ENCODE data around the gene C2orf76. TPM values are rescaled to one million over a fixed set of nuclear protein-coding genes. Genes with fewer than 3 reads are reported as not detected.
"Not testable (repeated sequence)": the region's sequence is repeated elsewhere in the genome, so short reads cannot be mapped to it uniquely, and the experiment has no call there.

Gene C2orf76
- total RNA-seq, 1 donor from 2014 or later = 12.2 TPM

DNA sequence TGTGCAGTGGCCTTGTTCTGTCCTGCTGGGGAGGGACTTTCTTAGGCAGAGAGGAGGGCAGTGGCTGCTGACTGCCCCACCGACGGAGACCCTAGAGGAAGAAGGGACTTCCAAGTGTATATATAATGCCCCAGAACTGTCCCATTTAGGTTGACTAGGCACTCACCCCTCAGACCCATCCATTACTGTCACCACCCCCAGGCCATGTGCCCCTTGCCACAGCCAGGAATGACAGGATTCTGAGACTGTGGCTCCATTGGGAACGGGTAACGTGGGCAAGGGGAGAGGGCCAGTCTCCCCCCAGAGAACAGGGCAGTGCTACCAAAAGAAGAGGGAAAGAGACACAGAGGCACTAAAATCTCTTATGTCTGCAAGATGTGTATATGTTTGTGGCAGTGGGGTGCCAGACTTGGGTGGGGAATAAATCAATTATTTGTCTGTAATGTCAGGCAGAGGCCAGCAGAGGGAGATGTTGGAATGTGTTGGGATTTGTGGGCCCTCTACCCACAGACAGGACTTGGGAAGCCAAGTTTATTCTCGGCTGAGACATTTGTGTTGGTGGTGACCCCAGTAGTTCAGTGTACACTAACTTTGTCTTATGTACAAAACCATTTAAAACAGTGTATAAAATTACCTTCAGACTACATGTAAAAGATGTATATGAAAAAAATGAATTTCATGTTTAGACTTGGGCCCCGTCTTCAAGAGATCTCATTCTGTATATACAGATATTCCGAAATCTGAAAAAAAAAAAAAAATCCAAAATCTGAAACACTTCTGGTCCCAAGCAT, 41.0 kb upstream of the C2orf76 start:
- TF ChIP-seq, protein P1, sequence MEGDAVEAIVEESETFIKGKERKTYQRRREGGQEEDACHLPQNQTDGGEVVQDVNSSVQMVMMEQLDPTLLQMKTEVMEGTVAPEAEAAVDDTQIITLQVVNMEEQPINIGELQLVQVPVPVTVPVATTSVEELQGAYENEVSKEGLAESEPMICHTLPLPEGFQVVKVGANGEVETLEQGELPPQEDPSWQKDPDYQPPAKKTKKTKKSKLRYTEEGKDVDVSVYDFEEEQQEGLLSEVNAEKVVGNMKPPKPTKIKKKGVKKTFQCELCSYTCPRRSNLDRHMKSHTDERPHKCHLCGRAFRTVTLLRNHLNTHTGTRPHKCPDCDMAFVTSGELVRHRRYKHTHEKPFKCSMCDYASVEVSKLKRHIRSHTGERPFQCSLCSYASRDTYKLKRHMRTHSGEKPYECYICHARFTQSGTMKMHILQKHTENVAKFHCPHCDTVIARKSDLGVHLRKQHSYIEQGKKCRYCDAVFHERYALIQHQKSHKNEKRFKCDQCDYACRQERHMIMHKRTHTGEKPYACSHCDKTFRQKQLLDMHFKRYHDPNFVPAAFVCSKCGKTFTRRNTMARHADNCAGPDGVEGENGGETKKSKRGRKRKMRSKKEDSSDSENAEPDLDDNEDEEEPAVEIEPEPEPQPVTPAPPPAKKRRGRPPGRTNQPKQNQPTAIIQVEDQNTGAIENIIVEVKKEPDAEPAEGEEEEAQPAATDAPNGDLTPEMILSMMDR (IDR thresholded peaks at IDR 0.05; ENCODE audit: unreplicated experiment) = peak; percentile 86
- Mint-ChIP-seq H3K9me3 (peaks cover 20% of the 10 kb centered on the region), H3K4me3 (no peak overlapping the region), H3K4me1 (no peaks in the 10 kb centered on the region), H3K36me3 (no peaks in the 10 kb centered on the region), H3K27me3 (ENCODE audit: low read depth) (no peaks in the 10 kb centered on the region), H3K27ac (no peak overlapping the region)
- peak in 1 of 2 experiments; percentile 70 for DNase-seq (ENCODE audit: low spot score in 2 of 2, unreplicated experiment in 2 of 2)

DNA sequence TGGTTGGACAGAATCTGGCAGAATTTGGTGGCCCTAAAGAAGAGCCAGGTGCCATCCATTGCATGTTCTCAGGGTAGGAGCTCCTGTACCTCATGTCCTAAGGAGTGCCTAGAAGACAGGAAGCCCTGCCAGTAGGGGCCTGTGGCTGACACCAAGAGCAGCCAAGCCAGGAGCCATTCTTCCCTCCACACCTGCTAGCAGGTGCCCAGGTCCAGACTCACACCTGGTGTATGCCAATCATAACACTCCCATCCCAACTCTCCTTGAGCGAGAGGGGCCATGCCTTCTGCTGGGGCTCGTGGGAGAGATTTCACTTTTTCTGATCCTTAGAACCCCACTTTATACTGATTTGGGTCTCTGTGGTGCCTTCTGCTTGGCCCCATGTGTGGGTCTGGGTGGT, 38.5 kb upstream of the C2orf76 start:
- Mint-ChIP-seq H3K27ac (no peak overlapping the region), H3K9me3 (peaks cover 6% of the 10 kb centered on the region), H3K36me3 (no peaks in the 10 kb centered on the region), H3K4me3 (no peak overlapping the region), H3K4me1 (no peaks in the 10 kb centered on the region), H3K27me3 (ENCODE audit: low read depth) (no peaks in the 10 kb centered on the region)
- DNase-seq (ENCODE audit: low spot score in 2 of 2, unreplicated experiment in 2 of 2) = no peak
- TF ChIP-seq, protein P1 (IDR thresholded peaks at IDR 0.05; ENCODE audit: unreplicated experiment) = no peak

DNA sequence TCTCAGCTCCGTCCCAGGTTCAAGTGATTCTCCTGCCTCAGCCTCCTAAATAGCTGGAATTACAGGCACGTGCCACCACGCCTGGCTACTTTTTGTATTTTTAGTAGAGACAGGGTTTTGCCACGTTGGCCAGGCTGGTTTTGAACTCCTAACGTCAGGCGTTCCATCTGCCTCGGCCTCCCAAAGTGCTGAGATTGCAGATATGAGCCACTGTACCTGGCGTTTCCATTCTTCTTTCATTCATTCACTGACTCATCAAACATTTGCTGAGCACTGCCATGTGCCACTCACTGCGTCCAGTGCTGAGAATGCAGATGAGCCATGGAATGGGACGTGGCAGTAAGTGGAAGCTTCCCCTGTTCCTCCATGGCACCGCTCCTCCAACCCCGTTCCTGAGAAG, 37.0 kb upstream of the C2orf76 start:
- not testable (repeated sequence) for H3K27me3 Mint-ChIP-seq (ENCODE audit: low read depth); H3K36me3 Mint-ChIP-seq; H3K9me3 Mint-ChIP-seq; DNase-seq (ENCODE audit: low spot score in 2 of 2, unreplicated experiment in 2 of 2); H3K4me1 Mint-ChIP-seq; H3K27ac Mint-ChIP-seq; H3K4me3 Mint-ChIP-seq

DNA sequence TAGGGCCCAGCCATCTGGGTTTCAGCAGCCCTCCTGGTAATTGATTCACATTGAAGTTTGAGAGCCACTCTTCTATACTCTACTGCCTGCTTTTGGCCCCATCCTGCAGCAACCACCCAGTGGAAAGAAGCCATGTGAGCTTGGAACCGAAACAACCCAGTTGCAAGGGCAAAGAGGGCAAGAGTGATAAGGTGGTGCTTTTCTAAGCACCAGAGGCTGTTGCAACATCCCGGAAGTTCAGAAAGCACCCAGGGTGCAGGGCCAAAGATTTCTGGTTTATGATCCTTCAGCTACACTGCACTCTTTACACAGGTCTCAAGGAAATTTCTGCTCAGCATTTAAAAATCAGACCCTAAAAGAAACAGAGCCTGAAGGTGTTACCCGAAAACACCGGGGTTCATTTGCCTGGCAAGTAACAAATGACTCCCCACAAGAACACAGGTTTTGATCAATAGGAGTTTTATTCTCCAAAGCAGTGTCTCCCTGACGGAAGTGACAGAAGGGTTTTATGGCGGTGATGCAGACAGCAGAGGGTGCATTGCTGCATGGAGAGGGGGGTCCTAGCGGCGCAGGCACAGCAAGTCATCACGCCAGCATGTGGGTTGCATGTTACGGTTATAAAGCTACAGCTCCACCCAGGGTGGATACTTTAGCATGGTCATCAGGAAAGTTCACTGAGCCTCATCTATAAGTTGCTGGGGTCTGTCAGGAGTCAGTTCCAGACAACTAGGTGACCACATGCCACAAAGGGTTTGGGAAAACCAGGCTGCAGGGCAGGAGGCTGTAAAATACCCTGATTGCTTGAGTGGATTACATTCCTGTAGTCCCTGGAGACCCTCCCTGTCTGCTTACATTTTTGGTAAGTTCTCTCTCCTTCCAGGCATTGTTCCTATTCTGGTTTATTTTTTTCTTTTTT, 36.3 kb upstream of the C2orf76 start:
- no peak for DNase-seq (ENCODE audit: low spot score in 2 of 2, unreplicated experiment in 2 of 2)
- Mint-ChIP-seq H3K4me1 (no peaks in the 10 kb centered on the region), H3K27me3 (ENCODE audit: low read depth) (peaks cover 3% of the 10 kb centered on the region), H3K4me3 (no peak overlapping the region), H3K9me3 (peaks cover 6% of the 10 kb centered on the region), H3K27ac (no peak overlapping the region), H3K36me3 (no peaks in the 10 kb centered on the region)
- TF ChIP-seq, protein P1 (IDR thresholded peaks at IDR 0.05; ENCODE audit: unreplicated experiment) = no peak

DNA sequence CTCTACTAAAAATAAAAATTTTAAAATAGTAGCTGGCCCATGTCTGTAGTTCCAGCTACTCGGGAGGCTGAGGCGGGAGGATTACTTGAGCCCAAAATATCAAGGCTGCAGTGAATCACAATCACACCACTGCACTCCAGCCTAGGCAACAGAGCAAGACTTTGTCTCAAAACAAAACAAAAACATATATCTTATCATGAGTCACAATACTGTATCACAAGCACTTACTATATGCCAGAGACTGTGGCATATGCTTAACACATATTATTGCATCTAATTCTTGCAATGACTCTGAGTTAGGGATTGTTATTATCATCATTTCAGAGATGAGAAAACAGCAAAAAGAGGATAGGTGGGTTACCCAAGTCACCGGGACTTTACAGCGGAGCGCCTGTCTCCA, 35.5 kb upstream of the C2orf76 start:
- Mint-ChIP-seq H3K4me3 (no peak overlapping the region), H3K27ac (no peak overlapping the region), H3K4me1 (no peaks in the 10 kb centered on the region), H3K36me3 (no peaks in the 10 kb centered on the region), H3K27me3 (ENCODE audit: low read depth) (peaks cover 3% of the 10 kb centered on the region), H3K9me3 (peaks cover 6% of the 10 kb centered on the region)
- TF ChIP-seq, protein P1 (IDR thresholded peaks at IDR 0.05; ENCODE audit: unreplicated experiment) = no peak
- no peak for DNase-seq (ENCODE audit: low spot score in 2 of 2, unreplicated experiment in 2 of 2)

DNA sequence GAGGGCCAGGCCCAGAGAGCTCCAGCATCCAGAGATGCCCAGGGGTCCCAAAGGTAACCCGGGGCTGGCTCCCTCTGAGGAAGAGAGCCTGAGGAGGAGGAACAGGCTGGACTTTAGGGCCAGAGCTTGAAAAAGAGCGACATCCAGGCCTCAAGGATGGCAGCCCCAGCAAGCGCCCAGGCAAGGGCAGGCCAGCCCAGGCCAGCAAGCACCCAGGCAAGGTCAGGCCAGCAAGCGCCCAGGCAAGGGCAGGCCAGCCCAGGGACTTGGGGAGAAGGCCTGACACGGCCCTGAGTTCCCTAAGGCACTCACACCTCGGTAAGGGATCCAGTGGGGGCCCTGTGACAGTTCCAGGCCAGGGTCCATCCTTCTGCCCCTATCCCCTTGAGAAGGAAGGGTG, 30.6 kb upstream of the C2orf76 start:
- H3K27ac Mint-ChIP-seq = no peak overlapping the region
- peaks cover 3% of the 10 kb centered on the region for H3K27me3 Mint-ChIP-seq (ENCODE audit: low read depth)
- TF ChIP-seq, protein P1 (IDR thresholded peaks at IDR 0.05; ENCODE audit: unreplicated experiment) = no peak
- peaks cover 3% of the 10 kb centered on the region for H3K9me3 Mint-ChIP-seq
- no peaks in the 10 kb centered on the region for H3K36me3 Mint-ChIP-seq
- no peaks in the 10 kb centered on the region for H3K4me1 Mint-ChIP-seq
- no peak for DNase-seq (ENCODE audit: low spot score in 2 of 2, unreplicated experiment in 2 of 2)
- no peak overlapping the region for H3K4me3 Mint-ChIP-seq
